Adipocyte (in vitro differentiated cells): ENCODE data around the gene SMU1.

Experiments used
- DNase-seq: peaks from one replicate; pipeline ENCODE4 v3.0.0-alpha.2; 2015; ENCODE audit warnings: low read depth
- H3K27me3 ChIP-seq: replicated peaks from 2 replicates; pipeline ENCODE4 v1.7.0; 2013; ENCODE audit warnings: mild to moderate bottlenecking, low read length, moderate library complexity; ENCODE audit not compliant: control insufficient read depth, insufficient read depth
- H3K36me3 ChIP-seq: 2 replicates; pipeline ENCODE4 v1.7.0; 2013; ENCODE audit warnings: low read length, mild to moderate bottlenecking, moderate library complexity; ENCODE audit not compliant: control insufficient read depth, insufficient read depth, severe bottlenecking
- H3K4me1 ChIP-seq: 2 replicates; pipeline ENCODE4 v1.7.0; 2013; ENCODE audit warnings: mild to moderate bottlenecking, low read length, moderate library complexity; ENCODE audit not compliant: control insufficient read depth, insufficient read depth
- H3K4me3 ChIP-seq: 2 replicates; pipeline ENCODE4 v1.7.0; 2013; ENCODE audit warnings: mild to moderate bottlenecking, low read length, moderate library complexity
- H3K9ac ChIP-seq: 2 replicates; pipeline ENCODE4 v1.7.0; 2013; ENCODE audit warnings: mild to moderate bottlenecking, low read length, moderate library complexity
- H3K9me3 ChIP-seq: 2 replicates; pipeline ENCODE4 v1.7.0; 2013; ENCODE audit warnings: mild to moderate bottlenecking, low read length, moderate library complexity; ENCODE audit not compliant: control insufficient read depth

Gene SMU1

DNA sequence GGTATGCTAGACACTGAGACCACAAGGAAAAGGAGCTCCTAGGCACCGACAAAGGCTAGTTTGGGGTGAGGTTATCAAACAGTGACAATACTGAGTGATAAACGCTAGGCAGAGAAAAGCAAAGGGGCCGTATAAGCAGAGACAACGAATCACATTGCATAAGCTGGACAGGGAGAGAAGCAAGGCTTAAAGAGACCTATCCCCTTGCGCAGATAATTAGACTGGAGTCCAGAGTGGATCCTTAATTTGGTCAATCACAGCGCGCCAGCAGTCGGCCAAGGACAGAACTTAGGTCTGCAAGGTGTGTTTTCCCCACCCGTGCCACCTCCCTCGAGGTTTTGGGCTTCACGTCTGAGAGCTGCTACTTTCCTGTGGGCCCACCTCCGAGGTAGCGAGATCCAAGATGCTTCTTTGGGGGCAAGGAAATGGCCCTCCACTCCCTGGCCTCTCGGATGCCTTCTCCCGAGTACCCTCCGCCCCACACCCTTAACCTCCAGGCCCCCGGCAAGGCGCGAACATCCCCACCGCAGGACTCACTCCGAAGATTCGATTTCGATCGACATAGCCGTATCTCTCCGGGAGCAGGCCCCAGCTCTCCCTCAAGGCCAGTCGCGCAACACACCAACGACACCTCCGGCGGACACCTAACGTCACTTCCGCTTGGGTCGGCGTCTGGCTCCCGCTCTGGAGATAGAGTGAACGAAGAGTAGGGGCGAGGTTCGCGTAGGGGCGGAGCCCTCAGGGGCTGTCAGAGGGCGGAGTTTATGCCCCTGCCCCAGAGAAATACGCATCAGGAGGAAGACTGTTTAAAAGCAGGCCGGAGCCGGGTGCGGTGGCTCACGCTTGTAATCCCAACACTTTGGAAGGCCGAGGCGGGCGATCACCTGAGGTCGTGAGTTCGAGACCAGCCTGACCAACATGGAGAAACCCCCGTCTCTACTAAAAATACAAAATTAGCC is at the start of gene SMU1:
TSS of gene SMU1 (minus strand) at position 629 of the 959 bp plus-strand sequence. CDS start at position 563, 66 bp downstream.
- Histone ChIP-seq H3K9ac (peak within 1 kb of the TSS; percentile 96), H3K27me3 (no peaks in the 10 kb centered on the region), H3K36me3 (peaks cover 23% of the 10 kb centered on the region), H3K9me3 (no peaks in the 10 kb centered on the region), H3K4me1 (peaks cover 13% of the 10 kb centered on the region), H3K4me3 (peak within 1 kb of the TSS; percentile 99)
- DNase-seq: peak; percentile 99

DNA sequence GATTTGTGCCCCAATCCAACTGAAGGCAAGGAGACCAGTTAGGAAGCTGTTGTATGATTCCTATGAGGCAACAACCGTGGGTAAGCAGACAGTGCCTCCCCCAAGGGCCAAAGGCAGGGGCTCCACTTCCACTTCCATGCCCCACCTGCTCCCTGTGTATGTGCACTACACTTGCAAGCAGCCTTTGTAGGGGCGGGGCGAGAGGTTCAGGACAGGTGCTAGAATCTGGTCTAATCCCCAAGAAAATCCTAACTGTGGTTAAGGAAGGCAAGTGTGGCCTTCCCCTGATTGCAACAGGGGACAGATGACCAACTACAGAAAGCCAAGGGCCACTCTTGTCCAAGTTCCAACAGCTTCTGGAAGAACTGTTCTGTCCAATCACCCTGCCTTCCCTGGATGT is 49.0 kb upstream of the SMU1 start:
- H3K27me3 ChIP-seq: no peaks in the 10 kb centered on the region
- H3K4me3 ChIP-seq: no peak overlapping the region
- peaks cover 24% of the 10 kb centered on the region for H3K4me1 ChIP-seq
- H3K36me3 ChIP-seq: peaks cover 47% of the 10 kb centered on the region
- no peak overlapping the region for H3K9ac ChIP-seq
- no peaks in the 10 kb centered on the region for H3K9me3 ChIP-seq
- no peak for DNase-seq

DNA sequence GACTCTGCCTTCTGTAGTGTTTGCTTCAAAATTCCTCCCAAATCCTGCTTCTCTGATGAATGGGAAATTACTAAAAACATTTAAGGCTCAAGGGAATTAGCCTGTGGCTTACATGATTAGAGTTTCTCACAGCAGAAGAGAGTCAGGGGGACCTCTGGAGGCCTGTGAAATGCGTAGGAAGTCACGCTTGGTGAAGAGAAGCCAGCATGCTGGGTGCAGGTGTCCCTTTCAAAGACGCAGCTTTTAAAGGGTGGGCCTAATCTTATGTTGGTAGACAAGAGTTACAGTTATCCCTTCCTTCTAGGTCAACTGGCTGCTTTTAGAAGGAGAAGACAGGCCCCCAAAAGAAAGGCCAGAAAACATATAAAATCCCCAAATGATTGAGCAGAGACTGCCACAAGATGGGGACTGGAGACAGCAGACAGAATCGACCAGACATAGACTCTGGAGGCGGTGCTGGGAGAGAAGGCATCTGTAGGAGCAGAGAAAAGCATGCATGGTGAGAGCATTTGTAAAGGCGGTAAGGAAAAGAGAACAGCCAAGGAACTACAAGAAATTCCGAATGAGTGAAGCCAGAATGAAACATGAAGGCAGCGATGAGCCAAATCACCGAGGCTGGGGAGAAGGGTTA is 48.4 kb upstream of the SMU1 start:
- H3K9me3 ChIP-seq: no peaks in the 10 kb centered on the region
- H3K4me3 ChIP-seq: no peak overlapping the region
- H3K9ac ChIP-seq: no peak overlapping the region
- H3K27me3 ChIP-seq: no peaks in the 10 kb centered on the region
- H3K4me1 ChIP-seq: peaks cover 18% of the 10 kb centered on the region
- DNase-seq: no peak
- peaks cover 49% of the 10 kb centered on the region for H3K36me3 ChIP-seq

DNA sequence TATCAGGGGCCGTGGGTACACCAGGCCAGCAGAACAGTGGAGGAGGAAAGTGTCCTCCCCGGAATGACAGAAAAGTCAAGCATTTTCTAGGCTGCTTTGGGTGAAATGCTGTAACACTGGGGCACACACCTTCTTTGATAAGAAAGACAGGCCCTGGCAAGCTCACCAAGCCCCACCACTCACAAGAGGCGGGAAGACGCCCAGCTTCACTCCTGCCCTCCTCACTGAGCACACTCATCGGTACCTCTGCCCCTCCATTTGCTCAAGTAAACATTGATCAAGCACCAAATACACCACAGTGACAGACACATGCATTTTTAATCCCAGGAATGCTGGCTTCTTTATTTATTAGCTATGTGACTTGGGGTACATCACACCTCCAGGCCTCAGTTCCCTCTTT is 47.6 kb upstream of the SMU1 start:
- H3K27me3 ChIP-seq: no peaks in the 10 kb centered on the region
- no peak overlapping the region for H3K9ac ChIP-seq
- no peaks in the 10 kb centered on the region for H3K9me3 ChIP-seq
- DNase-seq: no peak
- no peak overlapping the region for H3K4me3 ChIP-seq
- H3K36me3 ChIP-seq: peaks cover 57% of the 10 kb centered on the region
- peaks cover 15% of the 10 kb centered on the region for H3K4me1 ChIP-seq

DNA sequence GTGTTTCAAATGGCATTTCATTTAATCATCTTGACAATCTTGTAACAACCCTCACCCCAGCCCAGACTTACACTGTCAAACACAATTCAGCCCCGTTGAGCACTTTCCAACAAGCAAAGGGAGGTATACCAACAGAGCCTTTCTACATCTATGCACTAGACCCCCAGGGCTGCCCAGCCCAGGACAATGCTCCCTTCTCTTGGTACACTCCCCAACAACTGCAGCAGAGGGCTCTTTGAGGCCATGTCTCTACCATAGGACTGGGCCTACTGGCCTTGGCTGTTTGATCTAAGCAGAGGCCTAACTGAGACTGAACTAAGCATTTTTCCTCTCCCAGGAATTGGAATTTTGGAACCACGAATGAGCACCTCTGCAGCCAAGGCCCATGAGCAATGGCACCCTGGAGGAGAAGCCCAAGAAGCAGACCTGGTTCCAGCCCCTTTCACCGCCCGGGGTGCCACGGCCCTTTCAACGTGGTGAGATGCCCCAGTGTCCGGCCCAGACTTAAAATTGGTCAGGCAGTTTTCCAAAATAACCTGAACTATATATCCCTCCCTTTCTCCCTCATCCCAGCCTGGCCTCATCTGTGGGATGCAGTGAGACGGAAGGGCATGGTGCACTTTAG is 47.0 kb upstream of the SMU1 start:
- DNase-seq: no peak
- peaks cover 15% of the 10 kb centered on the region for H3K4me1 ChIP-seq
- no peaks in the 10 kb centered on the region for H3K9me3 ChIP-seq
- no peak overlapping the region for H3K4me3 ChIP-seq
- no peaks in the 10 kb centered on the region for H3K27me3 ChIP-seq
- no peak overlapping the region for H3K9ac ChIP-seq
- H3K36me3 ChIP-seq: peaks cover 55% of the 10 kb centered on the region

DNA sequence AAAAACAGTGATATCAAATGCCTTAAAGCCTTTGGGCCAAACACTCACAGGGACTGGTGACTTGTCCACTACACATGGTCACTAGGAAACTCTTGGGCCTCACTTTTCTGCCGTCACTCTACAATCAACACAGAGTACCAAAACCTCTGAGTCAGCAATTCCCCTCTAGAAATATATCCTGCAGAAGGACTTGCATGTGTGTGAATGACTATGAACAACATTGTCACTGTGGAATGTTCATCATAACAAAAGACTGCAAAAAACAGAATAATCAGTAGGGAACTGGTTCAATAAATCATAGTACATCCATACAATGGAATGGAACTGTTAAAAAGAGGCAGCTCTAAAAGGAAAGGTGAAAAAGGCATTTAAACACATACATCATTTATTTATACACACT is 44.1 kb upstream of the SMU1 start:
- Histone ChIP-seq H3K9me3 (no peaks in the 10 kb centered on the region), H3K9ac (no peak overlapping the region), H3K36me3 (peaks cover 37% of the 10 kb centered on the region), H3K4me1 (peaks cover 22% of the 10 kb centered on the region), H3K27me3 (no peaks in the 10 kb centered on the region), H3K4me3 (no peak overlapping the region)
- no peak for DNase-seq

DNA sequence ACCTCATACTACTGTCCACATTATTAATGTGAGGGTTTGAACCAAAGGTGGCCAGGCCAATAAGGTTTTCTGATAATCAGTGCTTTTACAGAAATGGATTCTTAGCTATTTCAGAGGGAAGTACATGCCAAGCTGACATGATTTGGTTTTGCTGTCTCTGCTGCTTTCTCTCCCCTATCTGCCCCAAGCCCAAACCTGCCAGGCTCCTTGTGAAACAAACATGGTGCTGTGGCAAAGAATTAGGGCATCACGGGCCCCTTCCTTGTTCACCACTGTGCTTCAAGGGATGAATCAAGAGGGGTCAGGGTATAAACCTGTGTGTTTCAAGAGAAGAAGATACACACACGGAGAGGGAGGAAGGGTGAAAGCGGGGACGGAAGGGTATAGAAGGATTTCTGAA is 41.3 kb upstream of the SMU1 start:
- no peak for DNase-seq
- Histone ChIP-seq H3K27me3 (no peaks in the 10 kb centered on the region), H3K4me3 (peak overlapping the region; percentile 31), H3K4me1 (peaks cover 17% of the 10 kb centered on the region), H3K9ac (peak overlapping the region; percentile 17), H3K36me3 (peaks cover 52% of the 10 kb centered on the region), H3K9me3 (no peaks in the 10 kb centered on the region)

DNA sequence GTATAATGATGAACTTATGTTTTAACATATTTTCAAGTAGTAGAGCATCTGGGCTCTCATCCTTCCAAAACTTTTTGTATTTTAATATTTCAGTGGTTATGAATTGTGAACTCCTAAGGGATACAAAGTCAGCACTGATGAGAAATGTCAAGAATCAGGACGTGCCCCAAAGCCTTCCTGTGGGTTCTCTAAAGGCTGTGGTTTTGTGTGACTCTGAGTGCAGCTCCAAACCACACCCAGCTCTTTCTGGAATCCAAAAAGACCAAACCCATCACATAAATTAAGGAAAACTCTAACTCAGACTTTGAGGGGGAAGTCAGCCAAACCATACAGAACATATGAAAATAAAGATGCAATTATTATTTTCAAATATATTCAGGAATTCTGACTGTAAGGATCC is 40.8 kb upstream of the SMU1 start:
- H3K9me3 ChIP-seq: no peaks in the 10 kb centered on the region
- peak; percentile 73 for DNase-seq
- H3K4me1 ChIP-seq: peaks cover 17% of the 10 kb centered on the region
- H3K9ac ChIP-seq: peak overlapping the region; percentile 70
- H3K4me3 ChIP-seq: peak overlapping the region; percentile 31
- no peaks in the 10 kb centered on the region for H3K27me3 ChIP-seq
- peaks cover 57% of the 10 kb centered on the region for H3K36me3 ChIP-seq

DNA sequence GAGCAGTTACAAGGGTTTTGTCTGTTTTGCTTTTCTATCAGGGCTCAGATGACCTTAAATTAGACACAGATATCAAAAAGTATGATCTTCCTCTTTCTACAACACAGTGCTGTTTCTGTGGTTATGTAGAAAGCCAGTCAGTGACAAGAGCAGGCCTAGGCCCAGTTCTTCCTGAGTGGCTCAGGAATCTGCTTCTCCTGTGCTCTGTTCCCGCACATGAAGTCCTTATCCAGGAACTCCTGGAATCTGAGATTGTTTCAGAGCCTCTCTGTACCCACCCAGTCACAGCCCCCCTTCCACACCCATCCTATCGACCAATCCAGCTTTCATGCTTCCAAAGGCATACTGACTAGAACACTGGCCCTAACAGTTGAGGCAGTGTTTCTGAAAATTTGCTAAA is 40.4 kb upstream of the SMU1 start:
- H3K9ac ChIP-seq: peak overlapping the region; percentile 70
- no peak overlapping the region for H3K4me3 ChIP-seq
- H3K4me1 ChIP-seq: peaks cover 17% of the 10 kb centered on the region
- no peaks in the 10 kb centered on the region for H3K27me3 ChIP-seq
- DNase-seq: peak; percentile 60
- peaks cover 61% of the 10 kb centered on the region for H3K36me3 ChIP-seq
- no peaks in the 10 kb centered on the region for H3K9me3 ChIP-seq

DNA sequence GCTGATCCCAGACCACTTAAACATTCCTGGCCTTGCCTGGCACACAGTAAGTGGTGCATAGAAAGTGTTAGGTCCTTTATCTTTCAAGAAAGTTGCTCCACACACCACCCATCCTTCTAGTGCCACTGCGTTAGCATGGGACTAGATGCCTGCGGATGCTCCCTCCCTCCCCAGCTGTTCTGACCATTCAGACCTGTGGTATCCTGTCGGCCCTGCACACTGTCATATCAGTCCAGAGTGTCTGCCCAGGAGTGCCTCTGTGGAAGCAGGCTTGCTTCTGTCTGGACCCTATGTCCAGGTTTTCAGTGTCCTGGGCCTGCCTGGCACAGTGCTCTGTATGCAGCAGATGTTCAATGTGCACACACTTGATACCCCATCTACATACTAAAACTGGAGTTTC is 38.3 kb upstream of the SMU1 start:
- Histone ChIP-seq H3K4me1 (peaks cover 19% of the 10 kb centered on the region), H3K9me3 (no peaks in the 10 kb centered on the region), H3K36me3 (peaks cover 58% of the 10 kb centered on the region), H3K27me3 (no peaks in the 10 kb centered on the region), H3K4me3 (no peak overlapping the region), H3K9ac (no peak overlapping the region)
- no peak for DNase-seq
